Urinary bladder (tissue), 4 donors: ENCODE data around the gene TRDN. TPM values are rescaled to one million over a fixed set of nuclear protein-coding genes. Genes with fewer than 3 reads are reported as not detected.
"Not testable (repeated sequence)": the region's sequence is repeated elsewhere in the genome, so short reads cannot be mapped to it uniquely, and the experiment has no call there.

ENCODE experiments used
- DNase-seq: peaks from one replicate; pipeline ENCODE4 v3.0.0-alpha.2; 2015; ENCODE audit errors: extremely low spot score
- H3K27ac ChIP-seq: one replicate; pipeline ENCODE4 v1.5.1; 2013; ENCODE audit warnings: low read depth, mild to moderate bottlenecking, moderate library complexity
- H3K36me3 ChIP-seq: one replicate; pipeline ENCODE4 v1.6.1; 2013; ENCODE audit warnings: mild to moderate bottlenecking, moderate library complexity; ENCODE audit not compliant: insufficient read depth
- H3K4me1 ChIP-seq: one replicate; pipeline ENCODE4 v1.6.1; 2013; ENCODE audit warnings: mild to moderate bottlenecking, moderate library complexity; ENCODE audit not compliant: insufficient read depth
- H3K4me3 ChIP-seq: one replicate; pipeline ENCODE4 v1.5.1; 2013; ENCODE audit warnings: low read depth, low read length
- WGBS: extraction: QIAGEN DNeasy Blood & Tissue Kit; methylation state at CpG from one replicate; pipeline ENCODE4 v1.1.7; 2013; 5-methylcytosine and 5-hydroxymethylcytosine counted together
- polyA plus RNA-seq: library from polyadenylated mRNA; stranded (reverse); fragments of 200-250 nt; gene quantifications from one replicate; pipeline ENCODE4 v1.2.3, GENCODE V29; 2013
- total RNA-seq: library from RNA; depleted of rRNA; stranded (reverse); fragments of >200 nt; gene quantifications from one replicate; pipeline ENCODE4 v1.2.3, GENCODE V29; 2014
- donor health status: healthy with polysubstance abuse.
- donor health status: healthy.

Gene TRDN
- total and polyA plus RNA-seq, 2 donors = 0.09 to 13.5 TPM

DNA sequence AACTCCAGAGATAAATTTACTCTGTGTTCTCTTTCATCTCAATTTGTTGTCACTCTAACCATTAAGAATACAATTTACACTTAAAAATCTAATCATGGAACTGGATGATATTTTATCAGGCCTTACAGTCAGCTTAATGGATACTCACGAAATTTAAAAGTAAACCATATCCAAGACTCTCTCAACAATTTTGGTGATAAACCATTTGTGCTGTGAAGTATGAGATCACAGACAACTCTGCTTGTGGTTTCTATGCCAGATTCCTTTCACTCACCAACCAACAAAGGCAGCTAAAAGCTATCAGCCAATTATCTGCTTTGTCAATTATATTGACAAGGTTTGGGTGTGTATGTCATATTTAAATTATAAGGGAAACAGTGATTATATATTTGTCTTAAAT is 155.8 kb downstream of the TRDN start:
- H3K4me3 ChIP-seq = no peak overlapping the region
- H3K4me1 ChIP-seq = no peaks in the 10 kb centered on the region
- WGBS = 30% methylated on average over 1 of the region's 1 CpG
- H3K27ac ChIP-seq = no peak overlapping the region
- no peaks in the 10 kb centered on the region for H3K36me3 ChIP-seq
- no peak for DNase-seq

DNA sequence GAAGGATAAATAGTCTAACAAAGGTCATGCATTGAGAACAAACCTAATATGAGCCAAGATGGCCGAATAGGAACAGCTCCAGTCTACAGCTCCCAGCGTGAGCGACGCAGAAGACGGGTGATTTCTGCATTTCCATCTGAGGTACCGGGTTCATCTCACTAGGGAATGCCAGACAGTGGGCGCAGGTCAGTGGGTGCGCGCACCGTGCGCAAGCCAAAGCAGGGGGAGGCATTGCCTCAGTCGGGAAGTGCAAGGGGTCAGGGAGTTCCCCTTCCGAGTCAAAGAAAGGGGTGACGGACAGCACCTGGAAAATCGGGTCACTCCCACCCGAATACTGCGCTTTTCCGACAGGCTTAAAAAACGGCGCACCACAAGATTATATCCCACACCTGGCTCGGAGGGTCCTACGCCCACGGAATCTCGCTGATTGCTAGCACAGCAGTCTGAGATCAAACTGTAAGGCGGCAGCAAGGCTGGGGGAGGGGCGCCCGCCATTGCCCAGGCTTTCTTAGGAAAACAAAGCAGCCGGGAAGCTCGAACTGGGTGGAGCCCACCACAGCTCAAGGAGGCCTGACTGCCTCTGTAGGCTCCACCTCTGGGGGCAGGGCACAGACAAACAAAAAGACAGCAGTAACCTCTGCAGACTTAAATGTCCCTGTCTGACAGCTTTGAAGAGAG is 164.6 kb downstream of the TRDN start:
- not testable (repeated sequence) for H3K4me3 ChIP-seq, H3K36me3 ChIP-seq, H3K27ac ChIP-seq, DNase-seq, H3K4me1 ChIP-seq
- 93% methylated on average over 29 of the region's 29 CpGs for WGBS

DNA sequence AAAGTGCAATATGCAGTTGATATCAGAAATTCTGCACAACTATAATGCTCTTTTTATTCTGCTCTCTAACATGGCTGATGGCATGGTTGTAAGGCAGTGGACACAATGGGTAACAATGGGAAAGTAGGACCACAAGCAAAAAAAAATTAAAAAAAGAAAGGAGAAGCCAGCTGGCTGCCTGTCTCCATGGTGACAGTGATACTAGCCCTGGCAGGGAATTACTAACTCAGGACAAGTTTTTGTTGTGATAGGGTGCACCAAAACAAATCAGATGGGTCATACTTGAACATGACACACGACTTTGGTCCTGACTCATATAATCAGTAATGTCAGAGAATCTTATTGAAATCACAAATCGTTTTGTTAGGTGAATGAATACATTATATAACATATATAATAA is 169.4 kb downstream of the TRDN start:
- H3K4me3 ChIP-seq = no peak overlapping the region
- 68% methylated on average over 2 of the region's 2 CpGs for WGBS
- H3K4me1 ChIP-seq = no peaks in the 10 kb centered on the region
- no peaks in the 10 kb centered on the region for H3K36me3 ChIP-seq
- DNase-seq = no peak
- no peak overlapping the region for H3K27ac ChIP-seq

DNA sequence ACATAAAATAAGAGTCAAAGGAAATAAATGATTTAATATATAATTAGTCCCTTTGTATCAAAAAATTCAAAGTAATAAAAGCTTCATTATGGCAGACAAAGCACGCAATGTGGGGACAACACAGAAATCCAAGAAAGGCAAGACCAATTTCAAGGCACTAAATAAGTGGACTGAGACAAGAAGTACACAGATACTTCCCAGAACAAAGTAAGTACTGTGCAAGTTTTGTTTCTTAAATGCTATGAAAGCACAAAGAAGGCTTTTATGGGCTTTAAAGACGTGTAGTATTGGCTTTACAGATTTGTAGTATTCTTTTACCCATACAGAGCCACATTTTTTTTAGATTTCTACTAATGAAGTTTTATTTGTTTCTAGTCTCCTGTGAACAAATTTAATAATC is 174.6 kb downstream of the TRDN start:
- Histone ChIP-seq H3K4me1 (no peaks in the 10 kb centered on the region), H3K36me3 (no peaks in the 10 kb centered on the region), H3K27ac (no peak overlapping the region), H3K4me3 (no peak overlapping the region)
- WGBS = 62% methylated on average over 2 of the region's 2 CpGs
- DNase-seq = no peak

DNA sequence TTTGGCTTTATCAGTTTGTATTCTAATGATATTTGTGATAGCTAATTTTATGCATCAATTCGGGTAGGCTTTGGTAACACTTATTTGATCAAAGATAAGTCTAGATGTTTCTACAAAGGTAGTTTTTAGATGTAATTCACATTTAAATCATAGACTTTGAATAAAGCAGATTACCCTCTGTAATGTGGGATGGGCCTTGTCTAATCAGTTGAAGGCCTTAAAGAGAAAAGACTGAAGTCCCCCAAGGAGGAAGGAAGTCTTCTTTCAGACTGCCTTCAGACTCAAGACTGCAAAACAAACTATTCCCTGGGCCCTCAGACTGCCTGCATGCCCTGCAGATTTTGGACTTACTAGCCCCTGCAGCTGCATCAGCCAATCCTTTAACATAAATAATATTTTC is 178.5 kb downstream of the TRDN start:
- whole genome bisulfite sequencing = 91% methylated on average over 1 of the region's 1 CpG
- no peak for DNase-seq

DNA sequence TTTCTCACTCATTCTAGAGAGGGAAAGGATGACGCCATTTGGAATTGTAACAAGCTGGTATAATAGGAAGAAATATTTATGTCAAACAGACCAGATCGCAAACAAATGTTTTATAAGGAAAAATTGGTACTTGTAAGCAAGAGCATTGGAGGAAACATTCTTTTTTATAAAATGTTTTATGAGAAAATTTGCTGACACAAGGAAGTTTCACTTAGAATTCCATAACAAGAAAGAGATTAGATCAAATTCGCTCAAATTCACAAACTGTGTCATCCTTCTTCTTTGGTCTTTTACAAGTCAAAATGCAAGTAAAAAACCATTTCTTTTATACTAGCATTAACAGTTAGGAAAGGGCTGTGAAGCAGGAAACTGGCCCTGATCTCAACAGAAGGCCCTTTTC is 179.9 kb downstream of the TRDN start:
- 76% methylated on average over 3 of the region's 3 CpGs for WGBS

More for the DNA sequence above, 178.5 kb downstream of the TRDN start:
- Histone ChIP-seq H3K4me3 (no peak overlapping the region), H3K27ac (no peak overlapping the region), H3K4me1 (no peaks in the 10 kb centered on the region), H3K36me3 (no peaks in the 10 kb centered on the region)

DNA sequence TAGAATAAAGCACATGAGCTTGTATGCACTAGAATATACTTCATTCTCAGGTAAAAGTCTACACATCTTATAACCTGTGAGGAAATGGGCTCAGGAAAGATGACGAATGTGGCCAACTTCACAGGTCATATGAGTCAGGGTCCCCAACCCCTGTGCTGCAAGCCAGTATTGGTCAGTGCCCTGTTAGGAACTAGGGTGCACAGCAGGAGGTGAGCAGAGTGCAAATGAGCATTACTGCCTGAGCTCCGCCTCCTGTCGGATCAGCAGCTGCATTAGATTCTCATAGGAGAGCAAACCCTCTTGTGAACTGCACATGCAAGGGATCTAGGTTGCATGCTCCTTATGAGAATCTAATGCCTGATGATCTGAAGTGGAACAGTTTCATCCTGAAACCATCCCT is 182.3 kb downstream of the TRDN start:
- Histone ChIP-seq H3K27ac (no peak overlapping the region), H3K4me1 (no peaks in the 10 kb centered on the region), H3K36me3 (no peaks in the 10 kb centered on the region), H3K4me3 (no peak overlapping the region)
- 93% methylated on average over 3 of the region's 3 CpGs for WGBS
- no peak for DNase-seq

More for the DNA sequence above, 179.9 kb downstream of the TRDN start:
- DNase-seq = no peak
- Histone ChIP-seq H3K4me1 (no peaks in the 10 kb centered on the region), H3K27ac (no peak overlapping the region), H3K4me3 (no peak overlapping the region), H3K36me3 (no peaks in the 10 kb centered on the region)

DNA sequence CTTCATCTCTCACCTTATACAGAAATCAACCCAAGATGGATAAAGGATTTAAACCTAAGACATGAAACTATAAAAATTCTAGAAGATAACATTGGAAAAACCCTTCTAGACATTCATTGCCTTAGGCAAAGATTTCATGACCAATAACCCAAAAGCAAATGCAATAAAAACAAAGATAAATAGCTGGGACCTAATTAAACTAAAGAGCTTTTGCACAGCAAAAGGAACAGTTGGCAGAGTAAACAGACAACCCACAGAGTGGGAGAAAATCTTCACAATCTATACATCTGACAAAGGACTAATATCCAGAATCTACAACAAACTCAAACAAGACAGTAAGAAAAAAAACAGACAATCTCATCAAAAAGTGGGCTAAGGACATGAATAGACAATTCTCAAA is 183.7 kb downstream of the TRDN start:
- not testable (repeated sequence) for H3K27ac ChIP-seq, H3K36me3 ChIP-seq, DNase-seq, H3K4me1 ChIP-seq, H3K4me3 ChIP-seq

DNA sequence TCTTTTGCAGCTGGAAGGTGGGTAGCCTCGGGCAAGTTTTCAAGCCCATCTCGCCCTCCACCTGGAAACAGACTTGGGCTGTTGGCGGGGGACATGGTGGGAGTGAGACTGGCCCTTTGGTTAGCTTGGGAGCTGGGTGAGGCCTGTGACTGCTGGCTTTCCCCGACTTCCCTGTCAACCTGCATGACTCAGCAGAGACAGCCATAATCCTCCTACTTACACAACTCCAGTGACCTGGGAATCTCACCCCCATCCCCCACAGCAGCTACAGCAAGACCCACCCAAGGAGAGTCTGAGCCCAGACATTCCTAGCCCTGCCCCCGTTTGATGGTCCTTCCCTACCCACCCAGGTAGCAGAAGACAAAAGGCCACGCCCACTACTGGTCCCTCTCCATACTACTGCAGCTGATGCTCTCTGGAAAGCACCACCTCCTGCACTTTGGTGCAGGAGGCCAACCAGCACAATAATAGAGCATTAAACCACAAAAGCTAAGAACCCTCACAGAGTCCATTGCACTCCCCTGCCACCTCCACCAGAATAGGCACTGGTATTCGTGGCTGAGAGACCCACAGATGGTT is 188.4 kb downstream of the TRDN start:
- H3K36me3 ChIP-seq = no peaks in the 10 kb centered on the region
- no peaks in the 10 kb centered on the region for H3K4me1 ChIP-seq
- H3K27ac ChIP-seq = no peak overlapping the region
- no peak overlapping the region for H3K4me3 ChIP-seq
- no peak for DNase-seq
- WGBS = 75% methylated on average over 7 of the region's 7 CpGs

DNA sequence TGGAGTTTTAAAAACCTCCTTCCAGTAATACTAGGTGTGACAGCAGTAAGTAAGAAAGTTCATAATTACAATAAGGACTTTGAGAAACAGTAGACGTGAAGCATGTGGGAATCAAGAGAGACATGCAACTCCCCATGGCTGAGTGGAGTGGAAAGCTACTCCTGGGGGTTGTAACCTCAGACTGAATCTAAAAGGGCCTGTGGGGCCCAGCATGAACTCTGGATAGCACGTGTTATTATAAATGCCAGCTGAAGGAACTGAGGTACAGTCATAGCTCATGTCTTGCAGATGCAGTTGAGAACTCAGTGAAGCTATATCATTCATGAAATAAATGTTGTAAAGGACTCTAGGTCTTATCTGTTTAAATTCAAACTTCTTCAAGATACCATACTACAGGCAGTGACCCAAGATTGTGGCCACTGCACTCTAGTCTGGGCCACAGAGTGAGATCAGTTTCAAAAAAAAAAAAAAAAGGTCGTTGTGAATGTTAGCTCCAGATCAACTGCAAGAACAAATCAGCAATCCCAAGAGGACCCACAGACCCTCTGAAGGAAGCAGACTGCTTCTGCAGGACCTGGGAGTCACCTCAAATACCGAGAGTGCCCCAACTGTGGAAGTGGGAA is 189.3 kb downstream of the TRDN start:
- Histone ChIP-seq H3K4me1 (no peaks in the 10 kb centered on the region), H3K27ac (no peak overlapping the region), H3K36me3 (no peaks in the 10 kb centered on the region), H3K4me3 (no peak overlapping the region)
- no peak for DNase-seq
- WGBS = 75% methylated on average over 4 of the region's 4 CpGs

DNA sequence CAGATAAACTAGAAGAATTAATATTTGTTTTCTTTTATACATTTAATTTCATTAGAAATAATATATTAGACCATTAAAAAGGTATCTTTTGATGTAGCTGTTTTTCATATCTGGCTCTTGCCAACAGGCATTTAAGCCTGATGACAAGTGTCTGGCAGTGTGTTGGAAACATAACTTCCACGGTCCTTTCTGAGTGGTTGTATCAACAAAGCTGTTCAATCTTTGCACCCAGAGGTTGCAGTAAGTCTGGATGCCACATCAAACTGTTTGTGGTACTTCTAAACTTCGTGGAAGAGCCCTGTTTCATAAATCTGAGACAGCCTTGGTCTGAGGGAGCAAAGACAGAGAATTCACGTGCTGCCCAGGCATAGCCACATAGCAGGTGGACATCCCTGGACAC is 197.4 kb downstream of the TRDN start:
- Histone ChIP-seq H3K4me3 (no peak overlapping the region), H3K36me3 (no peaks in the 10 kb centered on the region)
- WGBS = 35% methylated on average over 3 of the region's 3 CpGs

DNA sequence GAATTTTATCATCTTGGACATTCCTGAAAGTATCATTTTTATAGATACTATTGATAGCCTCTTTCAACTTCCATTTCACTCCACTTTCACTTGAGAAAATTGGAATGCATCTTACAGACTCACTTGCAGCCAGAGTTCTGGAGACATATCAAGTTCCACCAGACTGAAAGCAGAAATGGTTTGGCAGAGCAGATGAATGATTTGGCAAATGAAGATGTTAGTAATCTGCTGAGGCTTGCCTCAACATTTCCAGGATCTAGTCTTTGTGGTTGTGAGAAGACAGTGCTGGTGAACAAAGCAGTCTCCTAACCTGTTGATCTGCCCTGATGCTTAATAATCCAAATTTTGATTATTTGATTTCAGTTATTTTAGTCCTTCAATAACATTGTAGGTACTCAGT is 202.6 kb downstream of the TRDN start:
- Histone ChIP-seq H3K27ac (no peak overlapping the region), H3K4me3 (no peak overlapping the region), H3K4me1 (no peaks in the 10 kb centered on the region), H3K36me3 (no peaks in the 10 kb centered on the region)
- DNase-seq = no peak

More for the DNA sequence above, 197.4 kb downstream of the TRDN start:
- Histone ChIP-seq H3K27ac (no peak overlapping the region), H3K4me1 (no peaks in the 10 kb centered on the region)
- DNase-seq = no peak

DNA sequence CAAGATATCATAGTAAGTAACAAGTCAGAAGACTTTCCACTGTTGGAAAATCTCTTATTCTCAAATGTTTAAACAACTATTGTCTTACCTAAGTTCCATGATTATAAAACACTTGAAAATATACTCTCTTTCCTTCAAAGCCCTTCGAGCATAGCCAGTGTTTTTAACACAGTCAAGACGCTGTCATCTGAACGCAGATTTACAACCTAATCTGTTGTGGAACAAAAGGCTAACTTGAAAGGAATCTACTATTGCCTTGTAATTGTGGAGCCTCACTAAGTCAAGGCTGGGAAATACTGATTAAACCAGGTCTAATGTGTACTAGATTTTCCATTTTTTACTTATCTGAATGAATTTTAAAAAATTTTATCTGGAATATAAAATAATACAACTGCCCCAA is 205.8 kb downstream of the TRDN start:
- Histone ChIP-seq H3K4me3 (no peak overlapping the region), H3K27ac (no peak overlapping the region), H3K36me3 (no peaks in the 10 kb centered on the region), H3K4me1 (no peaks in the 10 kb centered on the region)
- WGBS = 23% methylated on average over 3 of the region's 3 CpGs
- DNase-seq = no peak

DNA sequence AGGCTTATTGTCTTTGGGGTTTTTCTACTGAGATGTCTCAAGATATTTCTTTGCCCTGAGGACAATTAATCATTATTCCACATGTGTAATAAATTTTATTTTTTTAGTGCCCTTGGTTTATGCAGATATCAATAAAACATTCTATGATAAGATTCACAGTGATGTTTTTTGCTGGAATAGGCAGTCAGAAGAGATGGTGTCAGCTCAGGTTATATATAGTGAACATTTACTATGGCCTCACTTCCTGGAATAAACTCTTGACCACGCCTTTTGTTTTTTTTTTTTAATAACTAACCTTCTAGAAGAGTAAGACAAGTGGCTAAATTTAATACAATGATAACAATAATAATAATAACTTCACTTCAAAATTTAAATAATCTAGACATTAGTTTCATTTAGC is 209.7 kb downstream of the TRDN start:
- Histone ChIP-seq H3K27ac (no peak overlapping the region), H3K4me3 (no peak overlapping the region), H3K4me1 (no peaks in the 10 kb centered on the region), H3K36me3 (no peaks in the 10 kb centered on the region)
- 81% methylated on average over 1 of the region's 1 CpG for WGBS
- DNase-seq = no peak
